HG02642 (cell line): ENCODE results near the gene SEMA4D.

Source experiments
- ATAC-seq: cut with Tn5 transposase; IDR thresholded peaks from one replicate; pipeline ENCODE4 v1.9.1; 2021; ENCODE audit warnings: mild to moderate bottlenecking; ENCODE audit not compliant: unreplicated experiment, poor library complexity

Gene SEMA4D

GRCh38 chr9:89529243-89530035, 31.5 kb upstream of the SEMA4D start:
- no peak for ATAC-seq

- no peak for ATAC-seq
Measured at GRCh38 chr9:89528540-89528939, 30.6 kb upstream of the SEMA4D start.

DNA sequence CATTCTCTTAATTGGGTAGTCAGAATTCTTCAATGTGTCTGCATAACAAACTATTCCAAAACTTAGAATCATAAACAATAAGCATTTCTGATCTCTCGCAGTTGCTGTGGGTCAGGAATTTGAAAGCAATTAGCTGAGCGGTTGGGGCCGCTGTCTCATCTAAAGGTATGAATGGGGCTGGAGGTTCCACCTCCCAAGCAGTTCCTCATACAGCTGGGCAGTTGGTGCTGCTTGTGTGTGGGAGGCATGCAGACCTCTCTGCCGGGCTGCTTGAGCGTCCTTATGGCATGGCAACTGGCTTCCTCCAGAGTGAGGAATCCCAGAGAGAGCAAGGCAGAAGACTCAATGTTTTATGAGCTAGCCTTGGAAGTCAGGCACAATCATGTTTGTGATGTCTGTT, 30.2 kb upstream of the SEMA4D start:
- no peak for ATAC-seq

- no peak for ATAC-seq
Measured at GRCh38 chr9:89527084-89527483, 29.2 kb upstream of the SEMA4D start.

- ATAC-seq: no peak
Measured at GRCh38 chr9:89526667-89527066, 28.8 kb upstream of the SEMA4D start.

GRCh38 chr9:89525446-89526374, 27.8 kb upstream of the SEMA4D start:
- no peak for ATAC-seq

- ATAC-seq: no peak
Measured at GRCh38 chr9:89524963-89525362, 27.1 kb upstream of the SEMA4D start.

- no peak for ATAC-seq
Measured at GRCh38 chr9:89523948-89524347, 26.0 kb upstream of the SEMA4D start.

DNA sequence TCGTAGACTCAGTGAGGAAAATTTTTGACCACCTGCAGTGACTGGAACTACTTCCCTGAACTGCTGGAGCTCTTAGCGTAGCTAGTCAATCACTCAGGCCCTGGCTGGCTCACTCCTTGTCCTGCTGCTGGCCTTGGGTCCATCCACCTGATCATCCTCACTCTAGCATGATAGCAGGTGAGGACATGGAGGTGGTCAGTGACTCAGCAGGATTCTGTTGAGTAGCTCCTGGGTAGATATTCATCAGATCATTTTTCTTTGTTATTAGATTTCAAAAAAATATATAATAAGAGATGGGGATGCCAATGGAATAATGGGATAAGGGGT, 25.0 kb upstream of the SEMA4D start:
- no peak for ATAC-seq

GRCh38 chr9:89522261-89522958, 24.5 kb upstream of the SEMA4D start:
- ATAC-seq: peak; percentile 90

GRCh38 chr9:89519366-89519805, 21.5 kb upstream of the SEMA4D start:
- ATAC-seq: no peak

- ATAC-seq: no peak
Measured at GRCh38 chr9:89518466-89519365, 20.8 kb upstream of the SEMA4D start.

DNA sequence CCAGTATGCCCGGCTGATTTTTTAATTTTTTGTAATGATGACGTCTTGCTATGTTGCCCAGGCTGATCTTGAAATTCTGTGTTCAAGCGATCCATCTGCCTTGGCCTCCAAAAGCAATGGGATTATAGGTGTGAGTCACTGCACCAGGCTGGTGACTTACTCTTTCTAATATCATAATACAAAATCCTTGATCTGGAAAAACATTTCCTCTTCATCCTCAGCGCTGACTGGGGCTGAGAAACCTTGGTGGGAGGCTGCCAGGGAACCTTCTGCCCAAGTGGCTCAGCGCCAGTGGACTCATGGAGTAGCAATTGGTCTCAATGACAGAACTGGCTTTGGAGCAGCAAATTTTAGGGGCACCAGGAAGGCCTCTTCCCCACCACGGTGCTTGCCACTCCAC, 17.5 kb upstream of the SEMA4D start:
- ATAC-seq: no peak

DNA sequence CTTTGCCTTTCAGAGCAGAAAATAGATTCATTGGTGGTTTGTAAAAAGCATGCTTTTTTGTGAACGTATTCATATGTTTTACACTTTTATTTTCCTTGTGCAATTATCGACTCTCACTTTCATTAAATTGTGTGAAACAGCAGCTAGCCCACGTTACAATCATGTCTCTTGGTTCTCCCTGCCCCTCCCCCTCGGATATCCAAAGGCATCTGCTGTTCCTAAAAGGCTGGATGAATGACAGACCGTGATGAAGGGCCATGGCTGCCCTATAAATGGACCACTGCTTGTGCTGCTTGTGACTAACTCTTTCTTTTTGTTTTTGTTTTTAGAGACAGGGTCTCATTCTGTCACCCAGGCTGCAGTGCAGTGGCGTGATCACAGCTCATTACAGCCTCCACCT, 17.0 kb upstream of the SEMA4D start:
- no peak for ATAC-seq

GRCh38 chr9:89514337-89514736, 16.4 kb upstream of the SEMA4D start:
- no peak for ATAC-seq

DNA sequence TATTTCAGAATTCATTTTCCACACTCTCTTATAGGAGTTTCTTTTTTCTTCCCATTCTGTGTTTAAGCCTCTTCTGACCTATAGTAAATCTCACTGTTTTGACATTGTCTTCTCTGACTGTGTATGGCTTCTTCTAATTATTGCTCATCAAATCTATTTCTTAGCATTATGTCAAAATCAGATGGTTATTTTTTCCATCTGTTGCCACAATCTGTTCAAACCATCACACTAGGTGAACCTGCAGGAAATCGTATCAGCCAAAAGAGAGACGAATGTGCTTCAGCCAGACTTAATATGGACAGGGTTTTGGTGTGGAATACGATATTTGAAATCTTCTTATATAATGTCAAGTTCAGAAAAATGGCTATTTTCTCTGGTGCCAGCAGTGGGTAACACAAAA, 15.9 kb upstream of the SEMA4D start:
- no peak for ATAC-seq

DNA sequence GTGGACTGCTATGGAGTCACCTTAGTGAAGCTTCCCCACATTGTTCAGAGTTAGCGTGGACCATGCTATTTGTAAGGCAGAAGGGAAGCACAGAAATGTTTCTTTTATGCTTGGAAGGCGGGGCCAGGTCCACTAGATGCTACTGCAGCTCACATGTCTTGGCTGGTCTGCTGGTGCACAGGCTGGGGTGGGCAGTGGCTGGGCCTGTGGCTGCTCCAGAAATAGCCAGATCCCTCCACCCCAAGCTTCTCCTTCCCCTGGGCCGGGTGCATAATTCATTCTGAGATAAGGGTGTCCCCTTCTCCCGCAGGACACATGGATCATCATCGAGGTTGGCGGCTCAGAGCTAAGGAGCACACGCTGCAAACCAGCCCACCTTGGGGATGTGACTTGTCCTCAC, 14.5 kb upstream of the SEMA4D start:
- no peak for ATAC-seq

- no peak for ATAC-seq
Measured at GRCh38 chr9:89508951-89509615, 11.2 kb upstream of the SEMA4D start.

- no peak for ATAC-seq
Measured at GRCh38 chr9:89505911-89506310, 8.0 kb upstream of the SEMA4D start.
